Gastrocnemius medialis (tissue), 4 donors: ENCODE data around the gene PIH1D1.

ENCODE experiments used
- POLR2A ChIP-seq, 2 donors: fragments of 450-650 bp; IDR thresholded peaks; one replicate each; pipeline ENCODE4 v1.6.1; 2017; ENCODE audit warnings: antibody characterized with exemption in 2 of 2, mild to moderate bottlenecking in 2 of 2, moderate library complexity in 2 of 2
- TF ChIP-seq, protein P1 (sequence below), 5 experiments: fragments of 450-650 bp in 3 of 5; fragments of 200-600 bp in 2 of 5; sonication (generic) in 2 of 5; IDR thresholded peaks in 4 of 5; conservative IDR thresholded peaks in 1 of 5; 1 replicate in 4 of 5; 2 replicates in 1 of 5; pipeline ENCODE4 v1.5.1; 2016 to 2019; ENCODE audit warnings: antibody characterized with exemption in 5 of 5, mild to moderate bottlenecking in 3 of 5, moderate library complexity in 3 of 5

DNA sequence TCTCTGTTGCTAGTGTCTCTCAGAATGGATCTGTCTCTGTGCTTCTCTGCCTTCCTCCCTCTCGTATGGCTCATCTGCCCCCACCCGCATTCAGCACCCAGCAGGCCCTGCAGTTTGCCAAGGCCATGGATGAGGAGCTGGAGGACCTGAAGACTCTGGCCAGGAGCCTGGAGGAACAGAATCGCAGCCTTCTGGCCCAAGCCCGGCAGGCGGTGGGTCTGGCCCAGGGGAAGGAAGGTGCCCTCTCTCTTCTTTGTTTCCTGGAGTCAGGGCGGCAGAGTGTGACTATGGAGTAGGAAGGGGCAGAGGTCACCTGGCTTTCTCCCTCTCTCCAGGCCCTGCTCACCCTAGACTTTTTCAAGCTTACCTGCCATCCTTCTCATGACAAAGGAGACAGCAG lies 52.7 kb downstream of the PIH1D1 start:
- TF ChIP-seq, protein P1, sequence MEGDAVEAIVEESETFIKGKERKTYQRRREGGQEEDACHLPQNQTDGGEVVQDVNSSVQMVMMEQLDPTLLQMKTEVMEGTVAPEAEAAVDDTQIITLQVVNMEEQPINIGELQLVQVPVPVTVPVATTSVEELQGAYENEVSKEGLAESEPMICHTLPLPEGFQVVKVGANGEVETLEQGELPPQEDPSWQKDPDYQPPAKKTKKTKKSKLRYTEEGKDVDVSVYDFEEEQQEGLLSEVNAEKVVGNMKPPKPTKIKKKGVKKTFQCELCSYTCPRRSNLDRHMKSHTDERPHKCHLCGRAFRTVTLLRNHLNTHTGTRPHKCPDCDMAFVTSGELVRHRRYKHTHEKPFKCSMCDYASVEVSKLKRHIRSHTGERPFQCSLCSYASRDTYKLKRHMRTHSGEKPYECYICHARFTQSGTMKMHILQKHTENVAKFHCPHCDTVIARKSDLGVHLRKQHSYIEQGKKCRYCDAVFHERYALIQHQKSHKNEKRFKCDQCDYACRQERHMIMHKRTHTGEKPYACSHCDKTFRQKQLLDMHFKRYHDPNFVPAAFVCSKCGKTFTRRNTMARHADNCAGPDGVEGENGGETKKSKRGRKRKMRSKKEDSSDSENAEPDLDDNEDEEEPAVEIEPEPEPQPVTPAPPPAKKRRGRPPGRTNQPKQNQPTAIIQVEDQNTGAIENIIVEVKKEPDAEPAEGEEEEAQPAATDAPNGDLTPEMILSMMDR (IDR thresholded peaks at IDR 0.05 in 4 of 5, conservative IDR thresholded peaks at IDR 0.05 in 1 of 5), result no peak
- TF ChIP-seq POLR2A (IDR thresholded peaks at IDR 0.05), result no peak
